ENCODE data around the gene CD320.

DNA sequence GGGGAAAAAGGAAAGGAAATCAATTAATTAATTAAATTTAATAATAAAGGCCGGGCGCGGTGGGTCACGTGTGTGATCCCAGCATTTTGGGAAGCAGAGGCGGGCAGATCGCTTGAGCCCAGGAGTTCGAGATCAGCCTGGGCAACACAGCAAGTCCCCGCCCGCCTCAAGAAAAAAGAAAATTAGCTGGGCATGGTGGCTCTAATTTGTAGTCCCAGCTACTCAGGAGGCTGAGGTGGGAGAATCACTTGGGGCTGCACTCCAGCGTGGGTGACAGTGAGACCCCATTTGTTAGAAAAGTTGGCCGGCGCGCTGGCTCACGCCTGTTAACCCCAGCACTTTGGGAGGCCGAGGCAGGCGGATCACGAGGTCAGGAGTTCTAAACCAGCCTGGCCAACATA, 733 bp upstream of the CD320 start:
- TF ChIP-seq EZH2 (IDR thresholded peaks at IDR 0.05; ENCODE audit: borderline replicate concordance, insufficient read depth, low read length, poor library complexity, severe bottlenecking), result no peak
- no peak for TF ChIP-seq REST (IDR thresholded peaks at IDR 0.05; ENCODE audit: borderline replicate concordance)
- TF ChIP-seq, protein P1, sequence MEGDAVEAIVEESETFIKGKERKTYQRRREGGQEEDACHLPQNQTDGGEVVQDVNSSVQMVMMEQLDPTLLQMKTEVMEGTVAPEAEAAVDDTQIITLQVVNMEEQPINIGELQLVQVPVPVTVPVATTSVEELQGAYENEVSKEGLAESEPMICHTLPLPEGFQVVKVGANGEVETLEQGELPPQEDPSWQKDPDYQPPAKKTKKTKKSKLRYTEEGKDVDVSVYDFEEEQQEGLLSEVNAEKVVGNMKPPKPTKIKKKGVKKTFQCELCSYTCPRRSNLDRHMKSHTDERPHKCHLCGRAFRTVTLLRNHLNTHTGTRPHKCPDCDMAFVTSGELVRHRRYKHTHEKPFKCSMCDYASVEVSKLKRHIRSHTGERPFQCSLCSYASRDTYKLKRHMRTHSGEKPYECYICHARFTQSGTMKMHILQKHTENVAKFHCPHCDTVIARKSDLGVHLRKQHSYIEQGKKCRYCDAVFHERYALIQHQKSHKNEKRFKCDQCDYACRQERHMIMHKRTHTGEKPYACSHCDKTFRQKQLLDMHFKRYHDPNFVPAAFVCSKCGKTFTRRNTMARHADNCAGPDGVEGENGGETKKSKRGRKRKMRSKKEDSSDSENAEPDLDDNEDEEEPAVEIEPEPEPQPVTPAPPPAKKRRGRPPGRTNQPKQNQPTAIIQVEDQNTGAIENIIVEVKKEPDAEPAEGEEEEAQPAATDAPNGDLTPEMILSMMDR (IDR thresholded peaks at IDR 0.05; ENCODE audit: poor library complexity, severe bottlenecking), result no peak
